Hair follicle dermal papilla cell (primary cell): ENCODE measurements around the gene LEMD1. TPM values are rescaled to one million over a fixed set of nuclear protein-coding genes. Genes with fewer than 3 reads are reported as not detected.

Source experiments
- small RNA-seq: library from RNA; depleted of rRNA; stranded (forward); fragments of <200 nt; gene quantifications from one replicate; pipeline ENCODE3, GENCODE V24; 2012
- total RNA-seq: library from RNA; depleted of rRNA; stranded (reverse); fragments of >200 nt; gene quantifications from 2 replicates; pipeline ENCODE4 v1.2.3, GENCODE V29; 2012

Gene LEMD1, protein sequence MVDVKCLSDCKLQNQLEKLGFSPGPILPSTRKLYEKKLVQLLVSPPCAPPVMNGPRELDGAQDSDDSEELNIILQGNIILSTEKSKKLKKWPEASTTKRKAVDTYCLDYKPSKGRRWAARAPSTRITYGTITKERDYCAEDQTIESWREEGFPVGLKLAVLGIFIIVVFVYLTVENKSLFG
- total RNA-seq = not detected in 2 replicates

GRCh38 chr1:205421798-205422197 lies at the start of gene LEMD1:
LEMD1 (minus strand) TSS chr1:205422056; CDS start chr1:205420536, 1,520 bp downstream.

GRCh38 chr1:205455581-205456382 lies 33.9 kb upstream of the LEMD1 start, which contains the start of gene BLACAT1:
BLACAT1 (minus strand) TSS chr1:205456045.

DNA sequence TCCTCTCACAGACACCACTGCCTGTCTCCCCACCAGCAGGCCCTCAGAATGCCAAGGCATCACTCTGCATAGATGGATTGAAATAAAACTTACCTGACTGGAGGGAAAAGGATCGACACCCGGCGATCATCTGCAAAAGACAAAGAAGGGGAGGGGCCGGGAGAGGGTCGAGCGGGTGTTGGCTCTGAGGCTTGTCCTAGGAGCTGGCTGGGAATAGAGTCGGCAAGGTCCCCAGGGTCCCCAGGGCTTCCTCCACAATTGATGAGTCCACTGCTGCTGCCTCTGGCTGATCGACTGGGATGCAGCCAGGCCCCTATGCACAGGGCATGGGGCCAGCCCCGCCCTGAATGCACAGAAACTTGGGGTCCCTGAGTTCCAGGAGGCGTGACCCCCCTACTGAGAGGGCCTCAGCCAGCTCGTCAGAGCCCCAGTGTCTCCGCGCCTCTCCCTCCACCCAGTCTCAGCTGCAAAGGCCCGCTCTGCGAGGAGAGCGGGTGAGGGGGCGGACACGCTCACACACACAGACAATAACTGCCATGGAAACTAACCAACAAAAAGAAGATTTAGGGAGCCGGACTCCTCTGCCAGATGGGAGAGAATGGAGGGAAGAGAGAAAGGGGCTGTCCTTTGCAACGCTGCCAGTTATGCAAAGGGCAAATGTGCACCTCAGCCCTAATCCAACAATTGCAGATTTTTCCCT lies 65.3 kb downstream of the LEMD1 start, which contains the start of gene KLHDC8A:
Gene KLHDC8A (minus strand): TSS at position 483 of the 700 bp plus-strand sequence. CDS start 13,318 bp downstream, outside the sequence.

Small RNA genes within 50 kb of the gene (small RNA-seq; reads per million reads assigned to genes)
- not detected for gene MIR135B
- not detected for gene SNRPGP10

Other genes starting within 250 kb of the LEMD1 start
- 18.8 and 20.3 TPM in 2 replicates for gene DSTYK, start 210.4 kb downstream of the LEMD1 start, total RNA-seq
- gene TMCC2, start 194.1 kb downstream of the LEMD1 start, total RNA-seq = 3.5 and 3.7 TPM in 2 replicates
- 10.0 and 13.8 TPM in 2 replicates for gene NUAK2, start 100.3 kb downstream of the LEMD1 start, total RNA-seq
- gene KLHDC8A, start 65.1 kb downstream of the LEMD1 start, total RNA-seq = not detected in 2 replicates
- gene BLACAT1, start 34.0 kb upstream of the LEMD1 start, total RNA-seq = 0.12 TPM in 1 of 2 replicates, not detected in the other
- 1.1 and 2.6 TPM in 2 replicates for gene CDK18, start 82.6 kb upstream of the LEMD1 start, total RNA-seq
- 22.2 and 29.4 TPM in 2 replicates for gene ELK4, start 210.0 kb upstream of the LEMD1 start, total RNA-seq